GM12864 (cell line): ENCODE results near the gene TIMM8A.

Source experiments
- DNase-seq: peaks from one replicate; pipeline ENCODE4 v3.0.0-alpha.2; 2011; ENCODE audit warnings: low read depth
- H3K4me3 ChIP-seq: 2 replicates; pipeline ENCODE4 v1.5.1; 2011; ENCODE audit warnings: mild to moderate bottlenecking, low read depth, low read length, control low read depth
- TF ChIP-seq, protein P1 (sequence below): IDR thresholded peaks from 2 replicates; pipeline ENCODE4 v1.5.1; 2011; ENCODE audit warnings: low read depth, mild to moderate bottlenecking, moderate library complexity, low read length, control low read depth, inconsistent platforms; ENCODE audit errors: missing control alignments

TIMM8A gene, protein sequence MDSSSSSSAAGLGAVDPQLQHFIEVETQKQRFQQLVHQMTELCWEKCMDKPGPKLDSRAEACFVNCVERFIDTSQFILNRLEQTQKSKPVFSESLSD

GRCh38 chrX:101348452-101349192 lies at the start of gene TIMM8A:
Gene TIMM8A, minus strand, starts transcription at chrX:101348742. Its CDS starts 78 bp downstream, at chrX:101348664.
- peak; percentile 34 for DNase-seq
- H3K4me3 ChIP-seq = peak within 1 kb of the TSS; percentile 80
- TF ChIP-seq, protein P1, sequence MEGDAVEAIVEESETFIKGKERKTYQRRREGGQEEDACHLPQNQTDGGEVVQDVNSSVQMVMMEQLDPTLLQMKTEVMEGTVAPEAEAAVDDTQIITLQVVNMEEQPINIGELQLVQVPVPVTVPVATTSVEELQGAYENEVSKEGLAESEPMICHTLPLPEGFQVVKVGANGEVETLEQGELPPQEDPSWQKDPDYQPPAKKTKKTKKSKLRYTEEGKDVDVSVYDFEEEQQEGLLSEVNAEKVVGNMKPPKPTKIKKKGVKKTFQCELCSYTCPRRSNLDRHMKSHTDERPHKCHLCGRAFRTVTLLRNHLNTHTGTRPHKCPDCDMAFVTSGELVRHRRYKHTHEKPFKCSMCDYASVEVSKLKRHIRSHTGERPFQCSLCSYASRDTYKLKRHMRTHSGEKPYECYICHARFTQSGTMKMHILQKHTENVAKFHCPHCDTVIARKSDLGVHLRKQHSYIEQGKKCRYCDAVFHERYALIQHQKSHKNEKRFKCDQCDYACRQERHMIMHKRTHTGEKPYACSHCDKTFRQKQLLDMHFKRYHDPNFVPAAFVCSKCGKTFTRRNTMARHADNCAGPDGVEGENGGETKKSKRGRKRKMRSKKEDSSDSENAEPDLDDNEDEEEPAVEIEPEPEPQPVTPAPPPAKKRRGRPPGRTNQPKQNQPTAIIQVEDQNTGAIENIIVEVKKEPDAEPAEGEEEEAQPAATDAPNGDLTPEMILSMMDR = no peak

GRCh38 chrX:101397779-101398178 lies 49.2 kb upstream of the TIMM8A start:
- no peak for DNase-seq
- TF ChIP-seq, protein P1 = no peak
- no peak overlapping the region for H3K4me3 ChIP-seq

GRCh38 chrX:101395789-101396188 lies 47.2 kb upstream of the TIMM8A start:
- no peak for DNase-seq
- no peak overlapping the region for H3K4me3 ChIP-seq
- TF ChIP-seq, protein P1 = no peak

DNA sequence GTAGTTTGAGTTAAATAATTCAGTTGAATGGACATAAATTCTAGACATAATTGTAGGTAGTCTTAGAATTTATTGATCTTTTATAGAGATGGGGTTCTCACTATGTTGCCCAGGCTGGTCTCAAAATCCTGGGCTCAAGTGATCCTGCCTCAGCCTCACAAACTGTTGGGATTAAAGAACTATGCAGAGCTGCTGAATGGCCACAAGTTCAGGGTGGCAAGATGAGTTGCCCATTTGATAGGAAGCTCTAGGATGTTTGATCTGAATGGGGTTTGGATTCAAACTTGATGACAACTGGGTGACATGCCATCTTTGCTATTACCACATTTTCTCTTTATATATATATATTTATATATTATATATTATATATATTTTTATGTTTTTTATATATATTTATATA lies 45.8 kb upstream of the TIMM8A start:
- H3K4me3 ChIP-seq = no peak overlapping the region
- TF ChIP-seq, protein P1 = no peak
- DNase-seq = no peak

- no peak for DNase-seq
- TF ChIP-seq, protein P1 = no peak
- peak overlapping the region; percentile 66; the same call in 1 of the 2 replicates for H3K4me3 ChIP-seq
Measured at GRCh38 chrX:101393530-101394305, 45.2 kb upstream of the TIMM8A start.

DNA sequence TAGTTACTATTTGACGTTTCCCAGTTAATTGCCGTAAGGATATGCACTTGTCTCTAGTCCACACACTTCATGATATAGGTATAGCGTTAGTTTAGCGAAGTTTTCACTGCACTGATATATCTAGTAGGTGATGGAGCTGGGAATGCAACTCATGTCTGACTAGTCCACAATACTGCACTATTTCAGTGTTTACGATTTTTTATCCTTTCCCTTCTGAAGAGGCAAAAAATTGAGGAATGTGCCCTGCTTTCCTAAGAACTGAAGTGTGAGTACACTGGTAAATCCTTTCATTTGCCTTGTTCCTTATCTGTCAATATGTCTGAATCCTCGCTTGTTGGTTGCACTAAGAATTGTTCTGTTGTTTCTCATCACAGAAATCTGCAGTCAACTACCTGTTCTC lies 43.3 kb upstream of the TIMM8A start:
- DNase-seq = no peak
- TF ChIP-seq, protein P1 = no peak
- H3K4me3 ChIP-seq = peak overlapping the region; percentile 66
